HG03196 (cell line): Measurements from ENCODE around the gene ZC3H15.

ENCODE experiments used
- ATAC-seq: cut with Tn5 transposase; IDR thresholded peaks from one replicate; pipeline ENCODE4 v1.9.1; 2021; ENCODE audit not compliant: unreplicated experiment

ZC3H15 gene

GRCh38 chr2:186542002-186542401 lies 55.9 kb downstream of the ZC3H15 start:
- no peak for ATAC-seq

DNA sequence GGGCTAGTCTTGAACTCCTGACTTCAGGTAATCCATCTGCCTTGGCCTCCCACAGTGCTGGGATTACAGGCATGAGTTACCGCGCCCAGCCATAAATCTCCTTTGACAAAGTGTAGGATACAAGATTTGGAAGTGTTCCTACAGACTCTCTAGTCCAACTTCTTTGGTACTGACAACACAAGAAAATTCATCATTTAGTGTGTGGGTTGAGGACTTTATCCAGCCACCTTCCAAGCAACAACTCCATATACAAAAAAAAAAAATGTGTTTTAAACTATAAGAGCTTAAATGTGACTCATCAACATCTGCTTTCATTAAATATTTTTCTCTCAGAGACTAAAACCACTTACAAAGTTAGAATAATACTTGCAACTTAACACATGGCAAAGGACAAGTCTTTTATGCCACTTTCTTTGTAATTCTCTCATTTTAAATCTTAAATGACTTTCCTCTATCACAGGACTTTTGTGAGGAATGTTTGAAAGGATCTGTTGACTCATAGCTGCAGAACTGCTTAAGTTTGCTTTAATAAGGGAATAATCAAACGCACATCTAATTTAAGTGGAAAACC lies 57.6 kb downstream of the ZC3H15 start:
- no peak for ATAC-seq

- ATAC-seq = no peak
These were observed 58.2 kb downstream of the ZC3H15 start for GRCh38 chr2:186544255-186544675.

- no peak for ATAC-seq
These were observed 60.8 kb downstream of the ZC3H15 start for GRCh38 chr2:186546846-186547245.

GRCh38 chr2:186551323-186552050 lies 65.4 kb downstream of the ZC3H15 start:
- ATAC-seq = no peak

DNA sequence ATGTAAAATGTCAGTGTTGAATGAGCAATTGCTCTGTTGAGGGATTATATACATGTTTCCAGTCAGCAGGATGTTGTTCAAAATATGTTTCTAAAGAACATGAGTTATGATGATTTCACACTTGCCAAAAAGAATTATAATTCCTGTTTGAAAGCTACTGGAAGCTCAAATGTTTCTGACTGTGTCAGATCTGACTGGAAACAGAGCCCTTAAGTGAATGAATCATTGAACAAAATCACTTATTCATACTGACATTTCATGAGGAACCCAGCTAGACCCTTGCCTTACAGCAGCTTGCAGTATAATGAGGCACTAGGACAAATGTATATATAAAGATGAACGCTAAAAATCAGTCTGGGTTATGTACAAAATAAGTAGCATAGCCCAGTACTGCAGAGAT lies 68.4 kb downstream of the ZC3H15 start:
- no peak for ATAC-seq

GRCh38 chr2:186554850-186555671 lies 69.0 kb downstream of the ZC3H15 start:
- no peak for ATAC-seq

GRCh38 chr2:186558512-186559276 lies 72.6 kb downstream of the ZC3H15 start:
- ATAC-seq = no peak
